Transverse colon (tissue), 4 donors: Measurements from ENCODE around the gene SNAP91. TPM values are rescaled to one million over a fixed set of nuclear protein-coding genes. Genes with fewer than 3 reads are reported as not detected.
"Not testable (repeated sequence)": the region's sequence is repeated elsewhere in the genome, so short reads cannot be mapped to it uniquely, and the experiment has no call there.

Experiments used
- DNase-seq: peaks from one replicate; pipeline ENCODE4 v3.0.0-alpha.2; 2019
- H3K27ac ChIP-seq, 4 donors: fragments of 200-600 bp; sonication (generic); 2 replicates each; pipeline ENCODE4 v1.5.1; 2016 to 2018; ENCODE audit warnings: inconsistent platforms in 4 of 4
- H3K27me3 ChIP-seq: fragments of 200-600 bp; sonication (generic); 2 replicates; pipeline ENCODE4 v1.5.1; 2017; ENCODE audit warnings: inconsistent platforms
- H3K36me3 ChIP-seq, 4 donors: fragments of 200-600 bp; sonication (generic); 2 replicates each; pipeline ENCODE4 v1.5.1; 2017 to 2019; ENCODE audit warnings: inconsistent platforms in 4 of 4
- H3K4me1 ChIP-seq, 4 donors: fragments of 200-600 bp; sonication (generic); 2 replicates each; pipeline ENCODE4 v1.5.1; 2017 to 2020; ENCODE audit warnings: inconsistent platforms in 4 of 4
- H3K4me3 ChIP-seq, 4 donors: fragments of 200-600 bp; sonication (generic); 1 replicate in 1 of 4; 2 replicates in 3 of 4; pipeline versions ENCODE4 v1.5.1 to v1.6.1; 2017 to 2019; ENCODE audit warnings: inconsistent platforms in 4 of 4
- H3K9me3 ChIP-seq, 2 donors: fragments of 200-600 bp; sonication (generic); 2 replicates each; pipeline ENCODE4 v1.5.1; 2017 to 2019; ENCODE audit warnings: inconsistent platforms in 2 of 2
- EP300 ChIP-seq: sonication (generic); formaldehyde crosslinking; IDR thresholded peaks from one replicate; pipeline ENCODE4 v1.6.1; 2017; ENCODE audit warnings: antibody characterized with exemption, low read depth
- POLR2A ChIP-seq: fragments of 450-650 bp; IDR thresholded peaks from one replicate; pipeline ENCODE4 v1.6.1; 2016; ENCODE audit warnings: antibody characterized with exemption, mild to moderate bottlenecking, moderate library complexity
- POLR2AphosphoS5 ChIP-seq, 3 donors: sonication (generic); formaldehyde crosslinking; IDR thresholded peaks; one replicate each; pipeline ENCODE4 v1.6.1; 2016; ENCODE audit warnings: antibody characterized with exemption in 3 of 3
- WGBS, 2 donors: methylation state at CpG; one replicate each; pipeline ENCODE4 v1.1.5; 2018; ENCODE audit warnings: low coverage in 1 of 2; 5-methylcytosine and 5-hydroxymethylcytosine counted together
- in situ Hi-C, 4 donors: fragments of 200-750 bp; cut with MboI; loops; one replicate each; pipeline versions ENCODE4 v1.15.0 to v1.15.1; 2017; ENCODE audit warnings: low sequenced_read_pairs in 3 of 4, low pct_ligation_motif_present in 1 of 4, low pct_unique_long_range_greater_than_20kb in 1 of 4
- intact Hi-C: fragments of 100-400 bp; cut with DNase I; formaldehyde crosslinking; loops from one replicate; pipeline ENCODE4 v1.15.1; 2023; ENCODE audit warnings: low total_unique reads
- total RNA-seq, 4 donors: library from RNA; depleted of rRNA; stranded (reverse); fragments of >200 nt; gene quantifications; one replicate each; pipeline ENCODE4 v1.1.0, GENCODE V29; 2016
- TF ChIP-seq, protein P1 (sequence below), 5 experiments: fragments of 200-600 bp in 3 of 5; fragments of 450-650 bp in 2 of 5; sonication (generic) in 3 of 5; IDR thresholded peaks; 1 replicate in 2 of 5; 2 replicates in 3 of 5; pipeline ENCODE4 v1.5.1; 2016 to 2017; ENCODE audit warnings: antibody characterized with exemption in 5 of 5, inconsistent platforms in 3 of 5, mild to moderate bottlenecking in 2 of 5, moderate library complexity in 1 of 5

The SNAP91 gene
- total RNA-seq, 4 donors from 2014 or later, result 0.95 to 3.8 (median 1.5) TPM; not detected in 1

DNA sequence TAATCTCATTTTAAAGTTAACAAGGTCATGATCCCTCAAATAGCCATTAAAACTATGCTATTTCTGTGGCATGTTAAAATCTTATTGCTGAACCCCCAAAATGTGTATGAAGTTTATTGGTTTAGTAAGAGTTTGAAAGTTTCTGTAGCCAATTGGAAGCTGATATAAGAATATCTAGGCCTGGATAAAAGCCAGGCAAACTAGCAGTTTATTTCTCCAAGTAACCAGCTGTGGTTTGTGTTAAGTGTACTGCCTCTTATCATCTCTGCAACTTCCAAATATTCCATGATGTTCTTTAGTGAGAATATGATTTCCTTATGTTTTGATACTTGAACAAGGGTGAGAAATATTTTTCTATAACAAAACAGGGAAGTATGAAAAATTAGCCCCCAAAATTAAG is 119.8 kb downstream of the SNAP91 start:
- in situ Hi-C loops (no loop called here), intact Hi-C loops (no loop called here)
- Histone ChIP-seq H3K36me3 (no peaks in the 10 kb centered on the region), H3K4me1 (no peaks in the 10 kb centered on the region), H3K9me3 (no peaks in the 10 kb centered on the region), H3K27ac (no peak overlapping the region), H3K4me3 (no peak overlapping the region), H3K27me3 (no peaks in the 10 kb centered on the region)
- TF ChIP-seq EP300 (no peak), POLR2A (no peak)
- TF ChIP-seq, protein P1, sequence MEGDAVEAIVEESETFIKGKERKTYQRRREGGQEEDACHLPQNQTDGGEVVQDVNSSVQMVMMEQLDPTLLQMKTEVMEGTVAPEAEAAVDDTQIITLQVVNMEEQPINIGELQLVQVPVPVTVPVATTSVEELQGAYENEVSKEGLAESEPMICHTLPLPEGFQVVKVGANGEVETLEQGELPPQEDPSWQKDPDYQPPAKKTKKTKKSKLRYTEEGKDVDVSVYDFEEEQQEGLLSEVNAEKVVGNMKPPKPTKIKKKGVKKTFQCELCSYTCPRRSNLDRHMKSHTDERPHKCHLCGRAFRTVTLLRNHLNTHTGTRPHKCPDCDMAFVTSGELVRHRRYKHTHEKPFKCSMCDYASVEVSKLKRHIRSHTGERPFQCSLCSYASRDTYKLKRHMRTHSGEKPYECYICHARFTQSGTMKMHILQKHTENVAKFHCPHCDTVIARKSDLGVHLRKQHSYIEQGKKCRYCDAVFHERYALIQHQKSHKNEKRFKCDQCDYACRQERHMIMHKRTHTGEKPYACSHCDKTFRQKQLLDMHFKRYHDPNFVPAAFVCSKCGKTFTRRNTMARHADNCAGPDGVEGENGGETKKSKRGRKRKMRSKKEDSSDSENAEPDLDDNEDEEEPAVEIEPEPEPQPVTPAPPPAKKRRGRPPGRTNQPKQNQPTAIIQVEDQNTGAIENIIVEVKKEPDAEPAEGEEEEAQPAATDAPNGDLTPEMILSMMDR (IDR thresholded peaks at IDR 0.05), result no peak
- DNase-seq, result no peak

DNA sequence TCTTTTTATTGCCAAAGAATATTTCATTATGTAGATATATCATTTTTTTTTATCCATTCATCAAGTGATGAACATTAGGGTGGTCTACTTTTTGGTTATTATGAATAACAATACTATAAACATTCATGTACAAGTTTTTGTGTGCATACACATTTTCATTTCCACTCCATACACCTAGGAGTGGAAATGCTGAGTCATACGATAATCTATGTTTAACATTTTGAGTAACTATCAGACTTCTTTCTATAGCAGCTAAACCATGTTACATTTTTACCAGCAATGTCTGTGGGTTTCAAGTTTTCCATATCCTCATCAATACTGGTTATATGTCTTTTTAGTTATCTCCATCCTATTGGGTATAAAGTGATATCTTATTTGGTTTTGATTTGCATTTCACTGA is 130.8 kb downstream of the SNAP91 start:
- TF ChIP-seq POLR2A, result no peak
- TF ChIP-seq, protein P1 (IDR thresholded peaks at IDR 0.05), result no peak
- no peak for TF ChIP-seq EP300
- TF ChIP-seq POLR2AphosphoS5 (IDR thresholded peaks at IDR 0.05), result no peak
- DNase-seq, result no peak

GRCh38 chr6:83574783-83575182 is 134.1 kb downstream of the SNAP91 start:
- Histone ChIP-seq H3K4me1 (no peaks in the 10 kb centered on the region), H3K27ac (no peak overlapping the region), H3K9me3 (no peaks in the 10 kb centered on the region), H3K36me3 (no peaks in the 10 kb centered on the region), H3K4me3 (no peak overlapping the region), H3K27me3 (no peaks in the 10 kb centered on the region)
- 67 to 78% methylated on average over 1 to 6 of the region's 6 CpGs for WGBS, 2 donors
- in situ Hi-C loops, result no loop called here
- intact Hi-C loops, result no loop called here
- no peak for TF ChIP-seq POLR2AphosphoS5 (IDR thresholded peaks at IDR 0.05)
- no peak for TF ChIP-seq EP300
- TF ChIP-seq POLR2A, result no peak
- TF ChIP-seq, protein P1 (IDR thresholded peaks at IDR 0.05), result no peak
- DNase-seq, result no peak

More for the DNA sequence above, 130.8 kb downstream of the SNAP91 start:
- in situ Hi-C loops (no loop called here), intact Hi-C loops (no loop called here)
- Histone ChIP-seq H3K36me3 (no peaks in the 10 kb centered on the region), H3K4me1 (no peaks in the 10 kb centered on the region), H3K27me3 (no peaks in the 10 kb centered on the region), H3K4me3 (no peak overlapping the region), H3K27ac (no peak overlapping the region), H3K9me3 (no peaks in the 10 kb centered on the region)
- WGBS, 2 donors, result 60 to 70% methylated on average over 1 of the region's 1 CpG

DNA sequence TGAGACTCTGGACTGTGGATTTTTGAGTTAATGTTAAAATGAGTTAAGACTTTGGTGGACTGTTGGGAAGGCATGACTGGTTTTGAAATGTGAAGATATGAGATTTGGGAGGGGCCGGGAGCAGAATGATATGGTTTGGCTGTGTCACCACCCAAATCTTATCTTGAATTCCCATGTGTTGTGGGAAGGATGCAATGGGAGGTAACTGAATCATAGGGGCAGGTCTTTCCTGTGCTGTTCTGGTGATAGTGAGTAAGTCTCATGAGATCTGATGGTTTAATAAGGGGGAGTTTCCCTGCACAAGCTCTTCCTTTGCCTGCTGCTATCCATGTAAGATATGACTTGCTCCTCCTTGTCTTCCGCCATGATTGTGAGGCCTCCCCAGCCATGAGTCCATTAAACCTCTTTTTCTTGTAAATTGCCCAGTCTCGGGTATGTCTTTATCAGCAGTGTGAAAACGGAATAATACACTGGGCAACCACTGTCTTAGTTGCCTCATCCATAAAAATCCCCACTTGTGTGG is 137.2 kb downstream of the SNAP91 start:
- H3K36me3 ChIP-seq, H3K9me3 ChIP-seq, H3K4me3 ChIP-seq, intact Hi-C loops, DNase-seq, H3K27me3 ChIP-seq, in situ Hi-C loops, H3K27ac ChIP-seq, H3K4me1 ChIP-seq: not testable (repeated sequence)
- WGBS, 2 donors, result 83 to 89% methylated on average over 4 of the region's 4 CpGs

GRCh38 chr6:83558975-83559374 is 149.9 kb downstream of the SNAP91 start:
- Histone ChIP-seq H3K9me3 (no peaks in the 10 kb centered on the region), H3K27me3 (no peaks in the 10 kb centered on the region), H3K36me3 (no peaks in the 10 kb centered on the region), H3K4me3 (no peak overlapping the region), H3K4me1 (no peaks in the 10 kb centered on the region), H3K27ac (no peak overlapping the region)
- 91 to 100% methylated on average over 1 of the region's 1 CpG for WGBS, 2 donors
- no peak for DNase-seq
- intact Hi-C loops, result no loop called here
- TF ChIP-seq POLR2AphosphoS5 (IDR thresholded peaks at IDR 0.05), result no peak
- TF ChIP-seq, protein P1 (IDR thresholded peaks at IDR 0.05), result no peak
- TF ChIP-seq POLR2A, result no peak
- no peak for TF ChIP-seq EP300
- in situ Hi-C loops, result no loop called here
